Measurements from ENCODE around the gene OR6P1. TPM values are rescaled to one million over a fixed set of nuclear protein-coding genes. Genes with fewer than 3 reads are reported as not detected.

The OR6P1 gene
- total RNA-seq, 120 experiments from 2014 or later, result not detected

Other genes starting within 250 kb of the OR6P1 start
- not detected for gene CD1B, start 239.0 kb downstream of the OR6P1 start, total RNA-seq
- gene CD1E, start 216.7 kb downstream of the OR6P1 start, total RNA-seq, result not detected
- gene OR10T2, start 171.1 kb downstream of the OR6P1 start, total RNA-seq, result not detected
- gene OR10K2, start 144.3 kb downstream of the OR6P1 start, total RNA-seq, result not detected
- under 1 TPM in 11 of 120 experiments, not detected in 109; 0.11 to 0.28 (median 0.16) TPM for gene OR10K1, start 108.7 kb downstream of the OR6P1 start, total RNA-seq
- not detected for gene OR10R2, start 98.4 kb downstream of the OR6P1 start, total RNA-seq
- gene OR6Y1, start 16.2 kb downstream of the OR6P1 start, total RNA-seq, result not detected
- gene OR10X1, start 9.3 kb upstream of the OR6P1 start, total RNA-seq, result not detected
- gene OR10Z1, start 34.7 kb upstream of the OR6P1 start, total RNA-seq, result not detected
- gene SPTA1, start 116.1 kb upstream of the OR6P1 start, total RNA-seq, result 1 to 10 TPM in 1 of 120 experiments, under 1 TPM in 10, not detected in 109; 0.07 to 1.2 (median 0.53) TPM
- gene OR6K2, start 130.1 kb upstream of the OR6P1 start, total RNA-seq, result not detected
- gene OR6K3, start 150.1 kb upstream of the OR6P1 start, total RNA-seq, result not detected
- not detected for gene OR6K6, start 184.1 kb upstream of the OR6P1 start, total RNA-seq
- not detected for gene OR6N1, start 201.6 kb upstream of the OR6P1 start, total RNA-seq
- gene OR6N2, start 210.6 kb upstream of the OR6P1 start, total RNA-seq, result not detected